Measurements from ENCODE around the gene RUSF1. TPM values are rescaled to one million over a fixed set of nuclear protein-coding genes. Genes with fewer than 3 reads are reported as not detected.

The RUSF1 gene
- total and polyA plus RNA-seq, 9 of the 15 experiments (the other 6 are each of a cell fraction or from before 2014, with no cell fraction given), result 0.80 to 52.8 (median 27.6) TPM

- TF ChIP-seq MAZ (CRISPR knock-in tag; conservative IDR thresholded peaks at IDR 0.05 in 1 of 2, IDR thresholded peaks at IDR 0.05 in 1 of 2) (peak in 1 of 2 experiments; percentile 9; a peak in 1 of 4 replicates), KDM2B (CRISPR knock-in tag; IDR thresholded peaks at IDR 0.05) (peak; percentile 40; the same call in 1 of the 2 replicates), ELF4 (CRISPR knock-in tag; IDR thresholded peaks at IDR 0.05) (0 out of 2 replicates have a peak, but pooled peaks have one; percentile 9), ASH1L (IDR thresholded peaks at IDR 0.05; ENCODE audit: borderline replicate concordance, low read depth, partially characterized antibody) (no peak), CXXC5 (CRISPR knock-in tag; IDR thresholded peaks at IDR 0.05) (peak; percentile 25), FOXA3 (CRISPR knock-in tag; conservative IDR thresholded peaks at IDR 0.05 in 1 of 2, IDR thresholded peaks at IDR 0.05 in 1 of 2) (0 out of 4 replicates have a peak, but pooled peaks of 1 of the 2 experiments have one; percentile 55), ATF3 (IDR thresholded peaks at IDR 0.05) (no peak), ATF3 (CRISPR knock-in tag; conservative IDR thresholded peaks at IDR 0.05) (peak; percentile 46; the same call in 1 of the 2 replicates), MLX (CRISPR knock-in tag; conservative IDR thresholded peaks at IDR 0.05) (0 out of 4 replicates have a peak, but pooled peaks of 1 of the 2 experiments have one; percentile 81), ZFPM2 (CRISPR knock-in tag; IDR thresholded peaks at IDR 0.05) (no peak), ZFX (CRISPR knock-in tag; IDR thresholded peaks at IDR 0.05) (no peak; the same call in 1 of the 2 replicates), CREB1 (IDR thresholded peaks at IDR 0.05) (no peak), CREB1 (CRISPR knock-in tag; IDR thresholded peaks at IDR 0.05) (peak; percentile 38; the same call in 1 of the 2 replicates), ZBTB1 (CRISPR knock-in tag; IDR thresholded peaks at IDR 0.05; ENCODE audit: borderline replicate concordance, low read depth) (peak; percentile 67; the same call in 1 of the 2 replicates), CREM (IDR thresholded peaks at IDR 0.05; ENCODE audit: low read depth) (no peak), NKRF (IDR thresholded peaks at IDR 0.05; ENCODE audit: borderline replicate concordance) (peak; percentile 38; the same call in 1 of the 2 replicates), JUNB (CRISPR knock-in tag; conservative IDR thresholded peaks at IDR 0.05) (no peak), ZNF3 (CRISPR knock-in tag; IDR thresholded peaks at IDR 0.05) (no peak), AFF4 (CRISPR knock-in tag; IDR thresholded peaks at IDR 0.05) (0 out of 2 replicates have a peak, but pooled peaks have one; percentile 8), HDAC2 (IDR thresholded peaks at IDR 0.05) (peak; percentile 22; the same call in 1 of the 2 replicates)
Observed at GRCh38 chr16:31458073-31458843, 49.9 kb downstream of the RUSF1 start (continued).

All from K562 (cell line).